PC-3 (cell line): ENCODE measurements around the gene PARM1.

Experiments
- CTCF ChIP-seq: fragments of 300-600 bp; sonication (generic); conservative IDR thresholded peaks from 2 replicates; pipeline ENCODE4 v1.5.1; 2017; ENCODE audit warnings: antibody characterized with exemption, low read depth, mild to moderate bottlenecking, low read length
- EZH2 ChIP-seq: fragments of 300-600 bp; sonication (generic); IDR thresholded peaks from one replicate; pipeline ENCODE4 v1.6.1; 2017; ENCODE audit warnings: antibody characterized with exemption, mild to moderate bottlenecking, low read length; ENCODE audit not compliant: unreplicated experiment

- TF ChIP-seq CTCF (no peak), EZH2 (no peak)
These were observed 46.4 kb upstream of the PARM1 start for GRCh38 chr4:74886484-74886883.
